GM18507 (cell line): ENCODE data around the gene ALG2.
"Not testable (repeated sequence)": the region's sequence is repeated elsewhere in the genome, so short reads cannot be mapped to it uniquely, and the experiment has no call there.

ENCODE experiments used
- DNase-seq: peaks from one replicate; pipeline ENCODE4 v3.0.0; 2011; ENCODE audit warnings: low read depth; ENCODE audit not compliant: insufficient read length; ENCODE audit errors: extremely low spot score
- FAIRE-seq: peaks from 2 replicates; lab custom pipeline; 2011; peaks lifted over from hg19 to GRCh38; lab: Jason Lieb, UNC

ALG2 gene

GRCh38 chr9:99239341-99240060 is 17.8 kb upstream of the ALG2 start:
- no peak for FAIRE-seq
- DNase-seq: no peak

GRCh38 chr9:99238331-99238730 is 16.6 kb upstream of the ALG2 start:
- DNase-seq (no peak), FAIRE-seq (no peak)

- FAIRE-seq, DNase-seq: not testable (repeated sequence)
These were observed 16.1 kb upstream of the ALG2 start for GRCh38 chr9:99237849-99238248.

- DNase-seq (no peak), FAIRE-seq (peak; percentile 26)
These were observed 15.6 kb upstream of the ALG2 start for GRCh38 chr9:99237356-99237755.

GRCh38 chr9:99235926-99236634 is 14.3 kb upstream of the ALG2 start:
- FAIRE-seq (peak; percentile 96), DNase-seq (peak; percentile 33)

- DNase-seq (no peak), FAIRE-seq (peak; percentile 65)
These were observed 13.3 kb upstream of the ALG2 start for GRCh38 chr9:99235069-99235468.

GRCh38 chr9:99234618-99235017 is 12.9 kb upstream of the ALG2 start:
- DNase-seq: no peak
- FAIRE-seq: peak; percentile 26

GRCh38 chr9:99231711-99232110 is 10.0 kb upstream of the ALG2 start:
- FAIRE-seq (peak; percentile 74), DNase-seq (no peak)

GRCh38 chr9:99230206-99230605 is 8.5 kb upstream of the ALG2 start:
- FAIRE-seq (no peak), DNase-seq (no peak)

- no peak for FAIRE-seq
These were observed 4.3 kb upstream of the ALG2 start for GRCh38 chr9:99226054-99226453.

GRCh38 chr9:99224445-99224844 is 2.7 kb upstream of the ALG2 start:
- DNase-seq: no peak
- FAIRE-seq: no peak

More at GRCh38 chr9:99226054-99226453, 4.3 kb upstream of the ALG2 start:
- no peak for DNase-seq

GRCh38 chr9:99222416-99223270 is 901 bp upstream of the ALG2 start:
- no peak for FAIRE-seq
- DNase-seq: no peak

- FAIRE-seq (no peak), DNase-seq (no peak)
These were observed 499 bp downstream of the ALG2 start for GRCh38 chr9:99221266-99221620.

- no peak for FAIRE-seq
- no peak for DNase-seq
These were observed 1.7 kb downstream of the ALG2 start for GRCh38 chr9:99220011-99220410.

GRCh38 chr9:99216073-99216472 is 5.7 kb downstream of the ALG2 start:
- DNase-seq (no peak), FAIRE-seq (no peak)

- FAIRE-seq (peak; percentile 5), DNase-seq (no peak)
These were observed 8.5 kb downstream of the ALG2 start for GRCh38 chr9:99213197-99213596.

GRCh38 chr9:99211746-99212145 is 10.0 kb downstream of the ALG2 start:
- DNase-seq: no peak
- FAIRE-seq: no peak

- no peak for DNase-seq
- FAIRE-seq: no peak
These were observed 11.2 kb downstream of the ALG2 start for GRCh38 chr9:99210572-99210971.

GRCh38 chr9:99201603-99202002 is 20.1 kb downstream of the ALG2 start:
- DNase-seq: no peak
- no peak for FAIRE-seq

GRCh38 chr9:99199938-99200539 is 21.7 kb downstream of the ALG2 start:
- DNase-seq: no peak
- FAIRE-seq: peak; percentile 75
